HG02852 (cell line): ENCODE data around the gene WDR55.
A peak's percentile ranks its signal among the peaks of the same experiment; 100 is the strongest.
"Not testable (repeated sequence)": the region's sequence is repeated elsewhere in the genome, so short reads cannot be mapped to it uniquely, and the experiment has no call there.

Experiments used
- ATAC-seq: cut with Tn5 transposase; IDR thresholded peaks from one replicate; pipeline ENCODE4 v1.9.1; 2021; ENCODE audit warnings: mild to moderate bottlenecking, moderate library complexity; ENCODE audit not compliant: unreplicated experiment

Gene WDR55

DNA sequence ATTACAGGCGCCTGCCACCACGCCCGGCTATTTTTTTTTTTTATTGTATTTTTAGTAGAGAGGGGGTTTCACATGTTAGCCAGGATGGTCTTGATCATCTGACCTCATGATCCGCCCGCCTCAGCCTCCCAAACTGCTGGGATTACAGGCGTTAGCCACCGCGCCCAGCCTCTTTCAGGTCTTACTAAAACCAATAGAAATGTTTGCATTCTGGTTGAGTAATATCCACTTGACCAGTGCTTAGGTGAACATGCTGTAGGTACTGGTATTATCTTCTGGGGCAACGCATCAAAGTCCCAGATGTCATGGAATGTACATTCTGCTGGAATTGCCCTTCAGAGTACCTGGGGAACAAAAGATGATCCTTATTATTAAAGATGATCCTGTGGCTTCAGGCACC lies 44.1 kb downstream of the WDR55 start:
- not testable (repeated sequence) for ATAC-seq

DNA sequence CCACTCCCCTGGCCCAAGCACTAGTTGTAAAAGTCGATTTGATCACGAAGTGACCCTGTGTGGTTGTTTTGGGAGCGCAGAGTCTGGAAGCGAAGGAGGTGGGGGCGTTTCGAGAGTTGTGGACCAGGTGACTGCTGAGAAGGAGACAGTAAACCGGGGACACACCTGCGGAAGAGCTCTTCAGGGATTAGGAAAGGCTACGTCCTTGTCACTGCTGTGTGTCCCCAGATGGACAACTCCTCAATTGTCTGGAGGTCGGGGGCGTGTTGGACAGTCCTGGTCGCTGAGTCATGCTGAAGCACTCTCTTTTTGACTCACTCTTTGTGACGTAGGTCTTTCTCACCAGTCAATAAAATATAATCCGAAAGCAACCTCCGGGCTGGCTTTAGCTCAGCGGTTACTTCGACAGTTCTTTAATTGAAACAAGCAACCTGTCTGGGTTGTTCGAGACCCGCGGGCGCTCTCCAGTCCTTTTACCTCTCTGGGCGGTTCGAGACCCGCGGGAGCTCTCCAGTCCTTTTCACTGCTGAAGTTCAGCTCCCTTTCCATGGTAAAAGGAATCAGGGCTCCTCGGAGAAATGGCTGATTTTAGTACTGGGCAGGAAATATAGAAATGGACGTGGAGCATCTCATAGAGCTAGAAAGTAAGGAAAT lies 46.3 kb downstream of the WDR55 start:
- peak; percentile 90 for ATAC-seq

DNA sequence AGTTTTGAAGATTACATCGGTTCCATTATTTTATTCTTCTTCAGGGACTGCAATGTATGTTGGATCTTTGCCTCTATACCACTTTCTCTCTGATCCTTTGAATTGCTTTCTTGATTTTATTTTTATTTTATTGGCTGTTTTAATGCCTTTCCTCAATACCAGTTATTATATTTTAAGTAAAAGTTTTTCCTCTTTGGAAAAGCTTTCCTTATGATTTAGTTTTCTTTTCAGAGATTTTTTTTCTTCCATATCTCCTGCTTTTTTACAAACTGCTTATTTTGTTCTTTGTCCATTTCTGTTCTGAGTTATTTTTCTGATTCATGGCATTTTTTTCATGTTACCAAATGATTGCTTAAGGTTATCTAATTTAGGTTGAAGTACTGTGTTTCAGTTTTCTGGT lies 47.1 kb downstream of the WDR55 start:
- ATAC-seq = no peak

DNA sequence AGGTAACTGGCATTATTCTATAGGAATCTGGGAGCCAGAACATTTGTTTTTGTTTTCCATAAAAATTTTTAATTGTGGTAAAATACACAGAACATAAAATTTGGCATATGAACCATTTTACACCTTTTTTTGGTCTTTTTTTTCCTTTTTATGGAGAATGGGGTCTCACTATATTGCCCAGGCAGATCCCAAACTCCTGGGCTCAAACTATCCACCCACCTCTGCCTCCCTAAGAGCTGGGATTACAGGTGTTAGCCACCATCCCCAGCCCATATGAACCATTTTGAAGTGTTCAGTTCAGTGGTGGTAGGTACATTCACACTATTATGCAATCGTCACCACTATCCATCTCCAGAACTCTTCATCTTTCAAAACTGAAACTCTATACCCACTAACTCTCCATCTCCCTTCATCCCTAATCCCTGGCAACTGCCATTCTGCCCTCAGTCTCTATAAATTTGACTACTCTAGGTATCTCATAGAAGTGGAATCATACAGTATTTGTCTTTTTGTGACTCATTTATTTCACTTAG lies 48.9 kb downstream of the WDR55 start:
- no peak for ATAC-seq

DNA sequence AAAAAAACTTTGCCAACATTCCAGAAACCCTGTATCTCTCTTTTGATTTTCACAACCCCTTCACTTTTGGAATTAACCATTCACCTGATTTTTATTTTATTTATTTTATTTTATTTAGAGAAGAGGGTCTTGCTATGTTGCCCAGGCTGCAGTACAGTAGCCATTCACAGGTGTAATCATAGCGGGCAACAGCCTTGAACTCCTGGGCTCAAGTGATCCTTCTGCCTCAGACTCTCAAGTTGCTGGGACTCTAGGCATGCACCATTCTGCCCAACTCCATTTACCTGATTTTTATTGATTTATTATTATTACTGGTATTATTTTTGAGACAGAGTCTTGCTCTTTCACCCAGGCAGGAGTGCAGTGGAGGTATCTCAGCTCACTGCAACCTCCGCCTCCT lies 51.5 kb downstream of the WDR55 start:
- not testable (repeated sequence) for ATAC-seq

DNA sequence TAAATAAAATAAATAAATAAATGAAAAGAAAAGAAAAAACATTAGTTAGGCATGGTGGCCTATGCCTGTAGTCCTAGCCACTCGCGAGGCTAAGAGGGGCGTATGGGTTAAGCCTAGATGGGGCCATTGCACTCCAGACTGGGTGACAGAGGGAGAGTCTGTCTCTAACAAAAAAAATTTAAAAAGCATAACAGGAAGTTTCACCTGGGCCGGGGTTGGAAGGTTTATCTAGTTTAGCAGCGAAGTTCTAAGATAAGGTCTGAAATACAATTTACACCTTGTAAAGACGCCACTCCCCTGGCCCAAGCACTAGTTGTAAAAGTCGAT lies 53.5 kb downstream of the WDR55 start:
- ATAC-seq = no peak

DNA sequence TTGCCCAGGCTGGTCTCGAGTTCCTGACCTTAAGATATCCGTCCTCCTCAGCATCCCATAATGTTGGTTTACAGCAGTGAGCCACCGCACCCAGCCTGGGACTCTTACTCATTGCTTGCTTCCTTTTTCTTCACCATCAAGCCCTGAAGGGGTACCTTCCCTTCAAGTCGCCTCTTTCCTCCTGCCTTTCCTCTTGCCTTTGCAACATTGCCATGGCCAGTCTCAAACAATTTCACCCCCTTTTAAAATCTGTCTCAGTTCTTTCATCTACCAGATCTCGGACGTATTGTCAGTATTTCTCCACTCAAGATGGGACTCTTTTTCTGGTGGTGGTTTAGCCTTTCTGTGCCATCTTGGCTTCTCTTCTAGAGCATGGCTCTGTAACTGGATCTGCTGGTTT lies 56.0 kb downstream of the WDR55 start:
- not testable (repeated sequence) for ATAC-seq

DNA sequence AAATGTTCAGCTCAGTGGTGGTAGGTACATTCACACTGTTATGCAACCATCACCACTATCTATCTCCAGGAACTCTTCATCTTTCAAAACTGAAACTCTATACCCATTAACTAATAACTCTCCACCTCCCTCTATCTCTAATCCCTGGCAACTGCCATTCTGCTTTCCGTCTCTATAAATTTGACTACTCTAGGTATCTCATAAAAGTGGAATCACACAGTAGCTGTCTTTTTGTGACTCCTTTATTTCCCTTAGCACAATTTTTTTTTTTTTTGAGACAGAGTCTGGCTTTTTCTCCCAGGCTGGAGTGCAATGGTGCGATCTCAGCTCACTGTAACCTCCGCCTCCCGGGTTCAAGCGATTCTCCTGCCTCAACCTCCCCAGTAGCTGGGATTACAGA lies 56.7 kb downstream of the WDR55 start:
- ATAC-seq = not testable (repeated sequence)
